Measurements from ENCODE around the gene IFI16. TPM values are rescaled to one million over a fixed set of nuclear protein-coding genes. Genes with fewer than 3 reads are reported as not detected.

IFI16 gene
- polyA plus RNA-seq, 2 of the 4 experiments (the other 2 are of a cell fraction): 1.5 to 3.3 TPM

DNA sequence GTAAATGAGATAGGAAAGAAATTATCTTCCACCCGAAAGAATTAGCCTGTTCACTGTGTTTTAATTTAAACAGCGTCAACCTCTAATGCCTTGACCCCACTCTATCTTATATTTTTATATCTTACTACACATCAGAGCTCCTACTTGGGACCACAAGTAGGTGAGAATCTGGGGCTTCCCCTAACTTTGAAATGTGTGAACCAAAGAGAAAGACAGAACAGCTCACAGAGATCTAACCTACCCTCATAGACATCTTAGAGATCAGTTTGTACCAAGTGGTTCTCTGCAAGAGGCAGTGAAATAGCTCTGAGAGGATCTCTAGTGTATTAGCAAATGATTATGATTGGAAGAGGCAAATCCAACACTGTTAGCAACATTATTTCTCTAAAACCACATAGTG lies 31.0 kb upstream of the IFI16 start:
- no peak overlapping the region for H3K27ac ChIP-seq
- no peaks in the 10 kb centered on the region for H3K9me3 ChIP-seq
- no peak overlapping the region for H3K4me3 ChIP-seq
- CTCF ChIA-PET: interaction anchor here (0.6 kb wide), 1 partner anchor 38 kb away, joined by 3 read pairs; no protein-coding TSS in a partner anchor
- POLR2A ChIA-PET: no interaction called here
- no peak for DNase-seq (ENCODE audit: low read depth in 1 of 2, low spot score in 1 of 2)
- no peak for FAIRE-seq
- H3K4me2 ChIP-seq: no peak overlapping the region
- WGBS (ENCODE audit: missing lambda C conversion rate): 24% methylated on average over 2 of the region's 2 CpGs
- no peak for ATAC-seq
- H3K4me1 ChIP-seq: no peaks in the 10 kb centered on the region
- TF ChIP-seq CHD4 (IDR thresholded peaks at IDR 0.05; ENCODE audit: borderline replicate concordance): no peak
- no peak for TF ChIP-seq PHF8 (IDR thresholded peaks at IDR 0.05; ENCODE audit: borderline replicate concordance, low read depth)
- no peak for TF ChIP-seq USF2 (IDR thresholded peaks at IDR 0.05)
- TF ChIP-seq, protein P1, sequence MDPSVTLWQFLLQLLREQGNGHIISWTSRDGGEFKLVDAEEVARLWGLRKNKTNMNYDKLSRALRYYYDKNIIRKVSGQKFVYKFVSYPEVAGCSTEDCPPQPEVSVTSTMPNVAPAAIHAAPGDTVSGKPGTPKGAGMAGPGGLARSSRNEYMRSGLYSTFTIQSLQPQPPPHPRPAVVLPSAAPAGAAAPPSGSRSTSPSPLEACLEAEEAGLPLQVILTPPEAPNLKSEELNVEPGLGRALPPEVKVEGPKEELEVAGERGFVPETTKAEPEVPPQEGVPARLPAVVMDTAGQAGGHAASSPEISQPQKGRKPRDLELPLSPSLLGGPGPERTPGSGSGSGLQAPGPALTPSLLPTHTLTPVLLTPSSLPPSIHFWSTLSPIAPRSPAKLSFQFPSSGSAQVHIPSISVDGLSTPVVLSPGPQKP (IDR thresholded peaks at IDR 0.05; ENCODE audit: low read depth, low read length): no peak
- no peak for TF ChIP-seq HMGXB4 (CRISPR knock-in tag; IDR thresholded peaks at IDR 0.05; ENCODE audit: borderline replicate concordance)
- TF ChIP-seq FOSL2 (IDR thresholded peaks at IDR 0.05): no peak
- no peak for TF ChIP-seq FOSL2 (CRISPR knock-in tag; IDR thresholded peaks at IDR 0.05)
- no peak for TF ChIP-seq GATA3 (IDR thresholded peaks at IDR 0.05; ENCODE audit: borderline replicate concordance)
- no peak for TF ChIP-seq EHMT2 (IDR thresholded peaks at IDR 0.05; ENCODE audit: low read depth)
- TF ChIP-seq HOXB13 (CRISPR knock-in tag; IDR thresholded peaks at IDR 0.05; ENCODE audit: low read depth): no peak
- TF ChIP-seq BHLHE40 (IDR thresholded peaks at IDR 0.05; ENCODE audit: low read depth, low read length): no peak
- TF ChIP-seq CHD2 (IDR thresholded peaks at IDR 0.05; ENCODE audit: low read length, partially characterized antibody): no peak
- TF ChIP-seq KDM5A (IDR thresholded peaks at IDR 0.05): no peak
- TF ChIP-seq, protein P2, sequence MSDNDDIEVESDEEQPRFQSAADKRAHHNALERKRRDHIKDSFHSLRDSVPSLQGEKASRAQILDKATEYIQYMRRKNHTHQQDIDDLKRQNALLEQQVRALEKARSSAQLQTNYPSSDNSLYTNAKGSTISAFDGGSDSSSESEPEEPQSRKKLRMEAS (IDR thresholded peaks at IDR 0.05): no peak

- CTCF ChIA-PET: no interaction called here
- POLR2A ChIA-PET: no interaction called here
- Histone ChIP-seq H3K9me3 (no peaks in the 10 kb centered on the region), H3K4me2 (no peak overlapping the region), H3K27ac (no peak overlapping the region), H3K4me3 (no peak overlapping the region), H3K4me1 (no peaks in the 10 kb centered on the region)
- no peak for DNase-seq (ENCODE audit: low read depth in 1 of 2, low spot score in 1 of 2)
- no peak for FAIRE-seq
- no peak for ATAC-seq
- TF ChIP-seq CEBPB (IDR thresholded peaks at IDR 0.05): no peak
- no peak for TF ChIP-seq TP53 (CRISPR knock-in tag; IDR thresholded peaks at IDR 0.05)
- no peak for TF ChIP-seq ESRRA (IDR thresholded peaks at IDR 0.05; ENCODE audit: borderline replicate concordance, low read length)
- no peak for TF ChIP-seq RAD21 (conservative IDR thresholded peaks at IDR 0.05 in 1 of 2, IDR thresholded peaks at IDR 0.05 in 1 of 2)
- TF ChIP-seq, protein P1 (IDR thresholded peaks at IDR 0.05; ENCODE audit: low read depth, low read length): no peak
- 3% methylated on average over 1 of the region's 1 CpG for WGBS (ENCODE audit: missing lambda C conversion rate)
These were observed 30.5 kb upstream of the IFI16 start for GRCh38 chr1:158979229-158979628.

DNA sequence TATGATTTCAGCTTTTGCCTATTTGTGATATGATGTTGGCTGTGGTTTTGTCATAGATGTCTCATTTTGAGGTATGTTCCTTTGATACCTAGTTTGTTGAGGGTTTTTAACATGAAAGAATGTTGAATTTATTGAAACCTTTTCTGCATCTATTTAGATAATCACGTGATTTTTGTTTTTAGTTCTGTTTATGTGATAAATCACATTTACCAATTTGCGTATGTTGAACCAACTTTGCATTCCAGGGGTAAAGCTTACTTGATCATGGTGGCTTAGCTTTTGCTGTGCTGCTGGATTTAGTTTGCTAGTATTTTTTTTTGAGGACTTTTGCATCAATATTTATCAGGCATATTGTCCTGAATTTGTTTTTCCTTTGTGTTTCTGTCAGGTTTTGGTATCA lies 26.5 kb upstream of the IFI16 start:
- H3K4me3 ChIP-seq: no peak overlapping the region
- H3K9me3 ChIP-seq: no peaks in the 10 kb centered on the region
- no peak for ATAC-seq
- H3K4me1 ChIP-seq: no peaks in the 10 kb centered on the region
- WGBS (ENCODE audit: missing lambda C conversion rate): 6% methylated on average over 2 of the region's 2 CpGs
- POLR2A ChIA-PET: no interaction called here
- no peak overlapping the region for H3K4me2 ChIP-seq
- FAIRE-seq: no peak
- H3K27ac ChIP-seq: no peak overlapping the region
- CTCF ChIA-PET: no interaction called here
- no peak for DNase-seq (ENCODE audit: low read depth in 1 of 2, low spot score in 1 of 2)
- TF ChIP-seq BHLHE40 (IDR thresholded peaks at IDR 0.05; ENCODE audit: low read depth, low read length) (no peak), EHF (CRISPR knock-in tag; IDR thresholded peaks at IDR 0.05) (no peak), POLR2AphosphoS2 (conservative IDR thresholded peaks at IDR 0.05; ENCODE audit: low read length) (no peak), KDM5A (IDR thresholded peaks at IDR 0.05) (no peak), POLR2A (IDR thresholded peaks at IDR 0.05; ENCODE audit: low read length) (no peak), CEBPB (IDR thresholded peaks at IDR 0.05) (no peak), CHD4 (IDR thresholded peaks at IDR 0.05; ENCODE audit: borderline replicate concordance) (no peak), JUN (IDR thresholded peaks at IDR 0.05) (no peak), ZC3H11A (IDR thresholded peaks at IDR 0.05) (no peak), NR3C1 (IDR thresholded peaks at IDR 0.05) (no peak), FOSL2 (IDR thresholded peaks at IDR 0.05) (no peak), FOSL2 (CRISPR knock-in tag; IDR thresholded peaks at IDR 0.05) (no peak), ATOH8 (CRISPR knock-in tag; IDR thresholded peaks at IDR 0.05; ENCODE audit: low read depth) (no peak), RAD21 (conservative IDR thresholded peaks at IDR 0.05 in 1 of 2, IDR thresholded peaks at IDR 0.05 in 1 of 2) (no peak), SMC3 (IDR thresholded peaks at IDR 0.05) (no peak)
- TF ChIP-seq, protein P3, sequence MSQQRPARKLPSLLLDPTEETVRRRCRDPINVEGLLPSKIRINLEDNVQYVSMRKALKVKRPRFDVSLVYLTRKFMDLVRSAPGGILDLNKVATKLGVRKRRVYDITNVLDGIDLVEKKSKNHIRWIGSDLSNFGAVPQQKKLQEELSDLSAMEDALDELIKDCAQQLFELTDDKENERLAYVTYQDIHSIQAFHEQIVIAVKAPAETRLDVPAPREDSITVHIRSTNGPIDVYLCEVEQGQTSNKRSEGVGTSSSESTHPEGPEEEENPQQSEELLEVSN (IDR thresholded peaks at IDR 0.05; ENCODE audit: borderline replicate concordance, low read depth): no peak
- TF ChIP-seq, protein P4, sequence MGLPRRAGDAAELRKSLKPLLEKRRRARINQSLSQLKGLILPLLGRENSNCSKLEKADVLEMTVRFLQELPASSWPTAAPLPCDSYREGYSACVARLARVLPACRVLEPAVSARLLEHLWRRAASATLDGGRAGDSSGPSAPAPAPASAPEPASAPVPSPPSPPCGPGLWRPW (IDR thresholded peaks at IDR 0.05): no peak
